SH-SY5Y (cell line): Measurements from ENCODE around the gene CES5A.

Experiments used
- GATA2 ChIP-seq: IDR thresholded peaks from 2 replicates; pipeline ENCODE4 v1.6.1; 2011; ENCODE audit warnings: mild to moderate bottlenecking, low read depth, low read length
- GATA3 ChIP-seq: IDR thresholded peaks from 2 replicates; pipeline ENCODE4 v1.6.1; 2011; ENCODE audit warnings: low read depth, mild to moderate bottlenecking, low read length, moderate library complexity

- TF ChIP-seq GATA2 (no peak), GATA3 (no peak)
Observed at GRCh38 chr16:55909876-55910275, 34.7 kb upstream of the CES5A start.
